H9 (cell line): ENCODE measurements around the gene TRIM10. TPM values are rescaled to one million over a fixed set of nuclear protein-coding genes. Genes with fewer than 3 reads are reported as not detected.
"Not testable (repeated sequence)": the region's sequence is repeated elsewhere in the genome, so short reads cannot be mapped to it uniquely, and the experiment has no call there.

Experiments
- DNase-seq: peaks from one replicate; pipeline ENCODE4 v3.0.0-alpha.2; 2017
- H2AFZ ChIP-seq: one replicate; pipeline ENCODE4 v1.6.1; 2013; ENCODE audit warnings: mild to moderate bottlenecking, low read length, control low read depth, moderate library complexity
- H2AK5ac ChIP-seq: 2 replicates; pipeline ENCODE4 v1.6.1; 2013; ENCODE audit warnings: low read length, control low read depth, mixed read lengths; ENCODE audit not compliant: insufficient read length
- H2BK120ac ChIP-seq: one replicate; pipeline ENCODE4 v1.6.1; 2013; ENCODE audit warnings: low read depth, mild to moderate bottlenecking, low read length, control low read depth, inconsistent platforms; ENCODE audit not compliant: poor library complexity, severe bottlenecking
- H2BK12ac ChIP-seq: 2 replicates; pipeline ENCODE4 v1.6.1; 2013; ENCODE audit warnings: low read length, control low read depth, mixed read lengths, low read depth; ENCODE audit not compliant: insufficient read length
- H2BK15ac ChIP-seq: 2 replicates; pipeline ENCODE4 v1.6.1; 2013; ENCODE audit warnings: low read depth, low read length, control low read depth
- H2BK20ac ChIP-seq: one replicate; pipeline ENCODE4 v1.6.1; 2013; ENCODE audit warnings: low read depth, mild to moderate bottlenecking, low read length, control low read depth, inconsistent platforms; ENCODE audit not compliant: poor library complexity, severe bottlenecking
- H2BK5ac ChIP-seq: 2 replicates; pipeline ENCODE4 v1.6.1; 2013; ENCODE audit warnings: low read length, control low read depth, mixed read lengths; ENCODE audit not compliant: insufficient read length
- H3K14ac ChIP-seq: 2 replicates; pipeline ENCODE4 v1.6.1; 2013; ENCODE audit warnings: low read length, control low read depth; ENCODE audit not compliant: insufficient read depth
- H3K18ac ChIP-seq: 2 replicates; pipeline ENCODE4 v1.6.1; 2013; ENCODE audit warnings: low read depth, mild to moderate bottlenecking, mixed read lengths, low read length, control low read depth; ENCODE audit not compliant: insufficient read length
- H3K23ac ChIP-seq: 2 replicates; pipeline ENCODE4 v1.6.1; 2013; ENCODE audit warnings: low read length, control low read depth, mixed read lengths, low read depth; ENCODE audit not compliant: insufficient read length
- H3K23me2 ChIP-seq: 2 replicates; pipeline ENCODE4 v1.6.1; 2013; ENCODE audit warnings: low read depth, mild to moderate bottlenecking, mixed read lengths, low read length, control low read depth; ENCODE audit not compliant: insufficient read length, poor library complexity, severe bottlenecking
- H3K27ac ChIP-seq: 2 replicates; pipeline ENCODE4 v1.5.1; 2013; ENCODE audit warnings: low read length, control low read depth, mixed read lengths, low read depth; ENCODE audit not compliant: insufficient read length
- H3K27me3 ChIP-seq: 2 replicates; pipeline ENCODE4 v1.6.1; 2013; ENCODE audit warnings: low read length, control low read depth, inconsistent platforms; ENCODE audit not compliant: insufficient read depth
- H3K4ac ChIP-seq: 2 replicates; pipeline ENCODE4 v1.6.1; 2013; ENCODE audit warnings: low read depth, mild to moderate bottlenecking, control low read depth, inconsistent platforms, low read length, moderate library complexity
- H3K4me1 ChIP-seq: 2 replicates; pipeline ENCODE4 v1.6.1; 2013; ENCODE audit warnings: low read length, control low read depth, inconsistent platforms; ENCODE audit not compliant: insufficient read depth
- H3K4me2 ChIP-seq: 2 replicates; pipeline ENCODE4 v1.6.1; 2013; ENCODE audit warnings: low read length, control low read depth, mixed read lengths; ENCODE audit not compliant: insufficient read length, insufficient read depth
- H3K56ac ChIP-seq: 2 replicates; pipeline ENCODE4 v1.6.1; 2013; ENCODE audit warnings: low read depth, mild to moderate bottlenecking, mixed read lengths, low read length, control low read depth; ENCODE audit not compliant: insufficient read length
- H3K79me1 ChIP-seq: 2 replicates; pipeline ENCODE4 v1.6.1; 2013; ENCODE audit warnings: low read depth, mild to moderate bottlenecking, moderate library complexity, low read length, control low read depth, inconsistent platforms; ENCODE audit not compliant: insufficient read depth, poor library complexity, severe bottlenecking
- H3K79me2 ChIP-seq: 2 replicates; pipeline ENCODE4 v1.6.1; 2013; ENCODE audit warnings: low read length, control low read depth, inconsistent platforms; ENCODE audit not compliant: insufficient read depth
- H3K9ac ChIP-seq: 2 replicates; pipeline ENCODE4 v1.6.1; 2013; ENCODE audit warnings: low read length, control low read depth, mixed read lengths; ENCODE audit not compliant: insufficient read length; ENCODE audit errors: extremely low read depth
- H3K9me3 ChIP-seq: one replicate; pipeline ENCODE4 v1.6.1; 2013; ENCODE audit warnings: low read depth, low read length, inconsistent platforms; ENCODE audit not compliant: control insufficient read depth
- H3T11ph ChIP-seq: one replicate; pipeline ENCODE4 v1.6.1; 2013; ENCODE audit warnings: mild to moderate bottlenecking, low read length, control low read depth, inconsistent platforms
- H4K20me1 ChIP-seq: one replicate; pipeline ENCODE4 v1.6.1; 2013; ENCODE audit not compliant: control insufficient read depth, insufficient read length, insufficient read depth
- H4K5ac ChIP-seq: 2 replicates; pipeline ENCODE4 v1.6.1; 2013; ENCODE audit warnings: low read depth, mild to moderate bottlenecking, mixed read lengths, low read length, control low read depth; ENCODE audit not compliant: insufficient read length
- H4K8ac ChIP-seq: replicated peaks from 2 replicates; pipeline ENCODE4 v1.6.1; 2013; ENCODE audit warnings: low read length, control low read depth, mixed read lengths, low read depth; ENCODE audit not compliant: insufficient read length
- H4K91ac ChIP-seq: 2 replicates; pipeline ENCODE4 v1.6.1; 2013; ENCODE audit warnings: low read depth, mild to moderate bottlenecking, moderate library complexity, mixed read lengths, low read length, control low read depth; ENCODE audit not compliant: insufficient read length
- H3K27ac Mint-ChIP-seq, 3 experiments: 2 replicates in 2 of 3; 3 replicates in 1 of 3; pipeline ENCODE4 v1.8.0; 2020 to 2021; ENCODE audit warnings: mixed read lengths in 3 of 3, mild to moderate bottlenecking in 1 of 3, moderate library complexity in 1 of 3
- H3K27me3 Mint-ChIP-seq: 2 replicates; pipeline ENCODE4 v1.8.0; 2021; ENCODE audit warnings: low read depth, mild to moderate bottlenecking, moderate library complexity, mixed read lengths
- H3K36me3 Mint-ChIP-seq, 3 experiments: 2 replicates in 2 of 3; 3 replicates in 1 of 3; pipeline ENCODE4 v1.8.0; 2020 to 2021; ENCODE audit warnings: low read depth in 3 of 3, mixed read lengths in 3 of 3; ENCODE audit not compliant: insufficient read depth in 1 of 3
- H3K4me1 Mint-ChIP-seq, 2 experiments: 2 replicates each; pipeline ENCODE4 v1.8.0; 2020; ENCODE audit warnings: mixed read lengths in 2 of 2
- H3K4me3 Mint-ChIP-seq, 2 experiments: 2 replicates in 1 of 2; 3 replicates in 1 of 2; pipeline ENCODE4 v1.8.0; 2020 to 2021; ENCODE audit warnings: mild to moderate bottlenecking in 2 of 2, mixed read lengths in 2 of 2, moderate library complexity in 1 of 2
- H3K9me3 Mint-ChIP-seq, 2 experiments: 2 replicates in 1 of 2; 3 replicates in 1 of 2; pipeline ENCODE4 v1.8.0; 2020; ENCODE audit warnings: mild to moderate bottlenecking in 2 of 2, mixed read lengths in 2 of 2, moderate library complexity in 1 of 2
- WGBS: extraction: QIAGEN DNeasy Blood & Tissue Kit; methylation state at CpG from one replicate; pipeline ENCODE4 v1.1.7; 2013; ENCODE audit warnings: missing lambda C conversion rate, low lambda C conversion rate, mixed read lengths; ENCODE audit not compliant: insufficient read length; ENCODE audit errors: extremely low coverage; 5-methylcytosine and 5-hydroxymethylcytosine counted together
- total RNA-seq: library from RNA; stranded (reverse); gene quantifications from 2 replicates; pipeline ENCODE4 v1.2.1, GENCODE V29; 2021
- TF ChIP-seq, protein P1 (sequence below): fragments of 200-600 bp; sonication (generic); conservative IDR thresholded peaks from 3 replicates; pipeline ENCODE4 v1.8.0; 2021; ENCODE audit warnings: antibody characterized with exemption, mild to moderate bottlenecking

The TRIM10 gene
- total RNA-seq, 1 experiment from 2014 or later, result 0.07 TPM

DNA sequence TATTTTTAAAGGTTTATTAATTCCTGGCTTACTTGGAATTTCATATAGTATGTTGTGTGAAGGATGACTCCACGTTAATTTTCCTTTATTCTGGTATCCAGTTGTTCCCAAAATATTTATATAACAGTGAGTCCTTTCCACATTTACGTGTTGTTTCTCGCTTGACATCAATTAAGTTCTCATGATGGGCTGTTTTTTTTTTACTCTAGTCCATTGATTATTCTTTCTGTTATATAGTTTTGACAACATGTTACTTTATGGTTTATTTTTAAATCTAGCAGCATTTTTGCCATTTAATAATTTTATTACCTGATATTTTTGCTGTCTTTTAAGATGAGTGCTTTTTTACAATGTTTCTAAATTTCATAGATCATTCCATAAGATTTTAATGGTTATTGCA, 18.3 kb downstream of the TRIM10 start:
- TF ChIP-seq, protein P1, sequence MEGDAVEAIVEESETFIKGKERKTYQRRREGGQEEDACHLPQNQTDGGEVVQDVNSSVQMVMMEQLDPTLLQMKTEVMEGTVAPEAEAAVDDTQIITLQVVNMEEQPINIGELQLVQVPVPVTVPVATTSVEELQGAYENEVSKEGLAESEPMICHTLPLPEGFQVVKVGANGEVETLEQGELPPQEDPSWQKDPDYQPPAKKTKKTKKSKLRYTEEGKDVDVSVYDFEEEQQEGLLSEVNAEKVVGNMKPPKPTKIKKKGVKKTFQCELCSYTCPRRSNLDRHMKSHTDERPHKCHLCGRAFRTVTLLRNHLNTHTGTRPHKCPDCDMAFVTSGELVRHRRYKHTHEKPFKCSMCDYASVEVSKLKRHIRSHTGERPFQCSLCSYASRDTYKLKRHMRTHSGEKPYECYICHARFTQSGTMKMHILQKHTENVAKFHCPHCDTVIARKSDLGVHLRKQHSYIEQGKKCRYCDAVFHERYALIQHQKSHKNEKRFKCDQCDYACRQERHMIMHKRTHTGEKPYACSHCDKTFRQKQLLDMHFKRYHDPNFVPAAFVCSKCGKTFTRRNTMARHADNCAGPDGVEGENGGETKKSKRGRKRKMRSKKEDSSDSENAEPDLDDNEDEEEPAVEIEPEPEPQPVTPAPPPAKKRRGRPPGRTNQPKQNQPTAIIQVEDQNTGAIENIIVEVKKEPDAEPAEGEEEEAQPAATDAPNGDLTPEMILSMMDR, result no peak
- Histone ChIP-seq H3K56ac (no peak overlapping the region), H2BK15ac (no peak overlapping the region), H3K27me3 (no peaks in the 10 kb centered on the region), H3K4me2 (no peak overlapping the region), H3K23ac (no peak overlapping the region), H3K23me2 (no peaks in the 10 kb centered on the region), H3K4ac (no peak overlapping the region), H4K20me1 (no peaks in the 10 kb centered on the region), H3K9ac (no peak overlapping the region), H4K91ac (no peak overlapping the region), H2BK12ac (no peak overlapping the region), H2AFZ (no peak overlapping the region), H2AK5ac (no peak overlapping the region), H2BK20ac (no peak overlapping the region), H3K4me1 (peaks cover 3% of the 10 kb centered on the region; the same call in 1 of the 2 replicates), H2BK5ac (no peak overlapping the region), H3K79me2 (no peaks in the 10 kb centered on the region), H3K9me3 (no peaks in the 10 kb centered on the region), H3K18ac (no peak overlapping the region), H3T11ph (no peak overlapping the region), H3K79me1 (no peaks in the 10 kb centered on the region), H4K8ac (no peak overlapping the region), H4K5ac (no peak overlapping the region), H2BK120ac (no peak overlapping the region), H3K14ac (no peak overlapping the region), H3K27ac (no peak overlapping the region)
- no peak for DNase-seq
- no peak overlapping the region for H3K27ac Mint-ChIP-seq
- no peak overlapping the region for H3K4me3 Mint-ChIP-seq
- no CpG with 5 or more reads among the region's 3 CpGs for WGBS
- peaks cover 8 to 9% of the 10 kb centered on the region in 2 experiments for H3K4me1 Mint-ChIP-seq
- H3K36me3 Mint-ChIP-seq, result no peaks in the 10 kb centered on the region
- H3K27me3 Mint-ChIP-seq, result peaks cover 55% of the 10 kb centered on the region
- no peaks in the 10 kb centered on the region for H3K9me3 Mint-ChIP-seq

- H3K27me3 ChIP-seq, H2BK12ac ChIP-seq, DNase-seq, H4K5ac ChIP-seq, H3K4me3 Mint-ChIP-seq, H3K4me1 Mint-ChIP-seq, H3K9me3 Mint-ChIP-seq, H4K91ac ChIP-seq, H3K23ac ChIP-seq, H3K18ac ChIP-seq, H4K8ac ChIP-seq, H3K36me3 Mint-ChIP-seq, H3K27ac Mint-ChIP-seq, H3K27ac ChIP-seq, H2BK5ac ChIP-seq, H2BK120ac ChIP-seq, H3K4me2 ChIP-seq, H3K79me2 ChIP-seq, H4K20me1 ChIP-seq, H3K9me3 ChIP-seq, H3K9ac ChIP-seq, H3K14ac ChIP-seq, H2AK5ac ChIP-seq, H3T11ph ChIP-seq, H3K4me1 ChIP-seq, H3K23me2 ChIP-seq, H2BK20ac ChIP-seq, H2BK15ac ChIP-seq, H3K4ac ChIP-seq, H3K56ac ChIP-seq, H2AFZ ChIP-seq, H3K79me1 ChIP-seq: not testable (repeated sequence)
- no CpG with 5 or more reads among the region's 8 CpGs for WGBS
- H3K27me3 Mint-ChIP-seq, result peaks cover 64% of the 10 kb centered on the region
These were observed 20.8 kb downstream of the TRIM10 start for GRCh38 chr6:30140240-30140639.
